ENCODE results near the gene DNAJC5. TPM values are rescaled to one million over a fixed set of nuclear protein-coding genes. Genes with fewer than 3 reads are reported as not detected.
A peak's percentile ranks its signal among the peaks of the same experiment; 100 is the strongest.

Gene DNAJC5
- total RNA-seq, 4 donors from 2014 or later, result 41.3 to 137 (median 113) TPM

DNA sequence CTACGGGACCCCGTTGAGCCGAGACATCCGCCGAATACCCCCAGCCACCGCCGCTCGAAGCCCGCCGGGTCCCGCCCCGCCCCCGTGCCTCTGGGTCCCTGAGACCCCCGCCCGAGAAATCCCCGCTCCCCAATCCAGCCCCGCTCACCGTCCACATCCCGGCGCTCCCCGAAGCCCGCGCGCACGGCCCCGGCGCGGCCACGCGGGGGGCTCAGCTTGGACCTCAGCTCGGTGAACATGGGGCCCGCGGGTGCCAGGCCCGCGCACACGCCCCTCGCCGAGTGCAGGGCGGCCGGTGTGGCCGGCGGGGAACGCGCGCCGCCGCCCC, 84.3 kb downstream of the DNAJC5 start:
- DNase-seq, result no peak
- no peaks in the 10 kb centered on the region for H3K9me3 ChIP-seq
- TF ChIP-seq, protein P1, sequence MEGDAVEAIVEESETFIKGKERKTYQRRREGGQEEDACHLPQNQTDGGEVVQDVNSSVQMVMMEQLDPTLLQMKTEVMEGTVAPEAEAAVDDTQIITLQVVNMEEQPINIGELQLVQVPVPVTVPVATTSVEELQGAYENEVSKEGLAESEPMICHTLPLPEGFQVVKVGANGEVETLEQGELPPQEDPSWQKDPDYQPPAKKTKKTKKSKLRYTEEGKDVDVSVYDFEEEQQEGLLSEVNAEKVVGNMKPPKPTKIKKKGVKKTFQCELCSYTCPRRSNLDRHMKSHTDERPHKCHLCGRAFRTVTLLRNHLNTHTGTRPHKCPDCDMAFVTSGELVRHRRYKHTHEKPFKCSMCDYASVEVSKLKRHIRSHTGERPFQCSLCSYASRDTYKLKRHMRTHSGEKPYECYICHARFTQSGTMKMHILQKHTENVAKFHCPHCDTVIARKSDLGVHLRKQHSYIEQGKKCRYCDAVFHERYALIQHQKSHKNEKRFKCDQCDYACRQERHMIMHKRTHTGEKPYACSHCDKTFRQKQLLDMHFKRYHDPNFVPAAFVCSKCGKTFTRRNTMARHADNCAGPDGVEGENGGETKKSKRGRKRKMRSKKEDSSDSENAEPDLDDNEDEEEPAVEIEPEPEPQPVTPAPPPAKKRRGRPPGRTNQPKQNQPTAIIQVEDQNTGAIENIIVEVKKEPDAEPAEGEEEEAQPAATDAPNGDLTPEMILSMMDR (IDR thresholded peaks at IDR 0.05), result no peak
- no peak for TF ChIP-seq POLR2A (IDR thresholded peaks at IDR 0.05)

DNA sequence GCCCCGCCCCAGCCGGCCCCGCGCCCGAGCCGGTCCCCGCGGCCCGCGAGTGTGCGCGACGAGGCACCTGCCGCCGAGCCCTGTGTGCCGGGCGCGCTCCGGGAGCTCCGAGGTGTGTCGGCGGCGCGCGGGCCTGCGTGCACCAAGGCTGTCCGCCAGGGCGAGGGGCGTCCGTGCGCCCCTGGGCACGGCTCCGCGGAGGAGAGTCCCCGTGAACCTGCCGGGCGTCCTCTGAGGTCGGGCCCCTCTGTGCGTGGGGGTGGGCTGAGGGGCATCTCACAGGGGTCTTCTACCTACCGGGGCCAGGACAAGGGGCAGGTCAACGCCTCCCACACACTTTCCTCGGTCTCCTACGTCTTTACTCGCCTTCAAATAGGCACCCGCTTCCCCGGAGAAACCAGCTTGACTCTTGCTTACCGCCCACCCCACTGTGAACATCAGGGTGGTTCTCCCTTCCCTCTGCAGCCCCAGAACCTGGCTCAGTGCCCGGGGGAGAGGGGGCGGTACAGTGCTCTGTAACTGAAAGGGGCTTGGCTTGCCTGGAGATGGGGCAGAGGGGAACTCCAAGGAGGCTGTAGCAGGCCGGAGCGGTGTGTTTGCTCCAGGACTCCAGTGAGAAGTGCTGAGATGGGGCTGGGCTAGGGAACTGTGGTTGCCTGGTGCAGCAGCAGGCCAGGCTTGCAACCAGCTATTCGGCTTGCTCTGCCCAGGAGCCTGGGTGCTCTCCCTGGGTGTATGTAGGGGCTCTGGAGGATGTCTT, 84.8 kb downstream of the DNAJC5 start, which contains the start of gene SAMD10:
SAMD10 (minus strand) TSS at position 86 of the 760 bp plus-strand sequence. CDS start 175 bp downstream, outside the sequence.
- Histone ChIP-seq H3K9me3 (no peaks in the 10 kb centered on the region), H3K27ac (peak within 1 kb of the TSS; percentile 80 to 91 (median 90)), H3K27me3 (no peaks in the 10 kb centered on the region)

More for the DNA sequence above, 84.3 kb downstream of the DNAJC5 start:
- Histone ChIP-seq H3K4me3 (peak overlapping the region; percentile 59 to 92 (median 84)), H3K27ac (peak overlapping the region; percentile 73 to 91 (median 82)), H3K4me1 (peaks cover 2 to 44% (median 23%) of the 10 kb centered on the region in 4 donors), H3K36me3 (peaks cover 0 to 14% (median 0%) of the 10 kb centered on the region in 3 donors), H3K27me3 (no peaks in the 10 kb centered on the region)

DNA sequence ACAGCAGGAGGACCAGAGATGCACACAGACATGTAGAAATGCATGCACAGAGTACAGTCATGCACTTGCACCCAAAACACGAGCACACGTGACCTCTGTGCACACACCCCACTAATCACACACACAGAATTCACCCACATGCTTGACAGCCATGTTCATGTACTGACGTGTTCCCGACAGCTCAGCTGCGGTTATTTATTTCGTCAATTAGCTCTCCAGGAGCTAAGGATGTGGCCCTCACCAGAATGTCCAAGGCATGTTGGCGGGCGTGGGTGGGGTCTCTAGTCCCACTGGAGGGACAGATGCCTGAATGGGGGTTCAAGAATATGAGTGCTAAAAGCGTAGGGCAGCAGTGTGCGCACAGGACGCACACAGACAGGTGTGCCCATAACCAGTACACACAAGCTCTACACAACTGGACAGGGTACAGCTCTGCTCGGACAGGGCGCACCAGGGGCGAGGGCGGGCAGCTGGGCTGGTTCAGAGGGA, 85.4 kb downstream of the DNAJC5 start:
- H3K27ac ChIP-seq, result peak overlapping the region; percentile 80 to 91 (median 90)
- peak overlapping the region; percentile 79 to 92 (median 91) for H3K4me3 ChIP-seq
- TF ChIP-seq, protein P1 (IDR thresholded peaks at IDR 0.05), result no peak
- no peak for TF ChIP-seq POLR2A (IDR thresholded peaks at IDR 0.05)
- DNase-seq, result peak in 1 of 3 donors; percentile 26
- no peaks in the 10 kb centered on the region for H3K27me3 ChIP-seq
- peaks cover 0 to 26% (median 0%) of the 10 kb centered on the region in 3 donors for H3K36me3 ChIP-seq
- no peaks in the 10 kb centered on the region for H3K9me3 ChIP-seq
- H3K4me1 ChIP-seq, result peaks cover 2 to 44% (median 23%) of the 10 kb centered on the region in 4 donors

More for the DNA sequence above, 84.8 kb downstream of the DNAJC5 start, which contains the start of gene SAMD10:
- DNase-seq, result peak; percentile 69 to 78 (median 73)
- Histone ChIP-seq H3K36me3 (peaks cover 0 to 20% (median 0%) of the 10 kb centered on the region in 3 donors), H3K4me1 (peaks cover 2 to 44% (median 23%) of the 10 kb centered on the region in 4 donors), H3K4me3 (peak within 1 kb of the TSS; percentile 79 to 92 (median 91))
- TF ChIP-seq, protein P1 (IDR thresholded peaks at IDR 0.05), result peak in 4 of 6 experiments; percentile 36 to 51 (median 43)
- peak in 1 of 2 donors; percentile 10 for TF ChIP-seq POLR2A (IDR thresholded peaks at IDR 0.05)

DNA sequence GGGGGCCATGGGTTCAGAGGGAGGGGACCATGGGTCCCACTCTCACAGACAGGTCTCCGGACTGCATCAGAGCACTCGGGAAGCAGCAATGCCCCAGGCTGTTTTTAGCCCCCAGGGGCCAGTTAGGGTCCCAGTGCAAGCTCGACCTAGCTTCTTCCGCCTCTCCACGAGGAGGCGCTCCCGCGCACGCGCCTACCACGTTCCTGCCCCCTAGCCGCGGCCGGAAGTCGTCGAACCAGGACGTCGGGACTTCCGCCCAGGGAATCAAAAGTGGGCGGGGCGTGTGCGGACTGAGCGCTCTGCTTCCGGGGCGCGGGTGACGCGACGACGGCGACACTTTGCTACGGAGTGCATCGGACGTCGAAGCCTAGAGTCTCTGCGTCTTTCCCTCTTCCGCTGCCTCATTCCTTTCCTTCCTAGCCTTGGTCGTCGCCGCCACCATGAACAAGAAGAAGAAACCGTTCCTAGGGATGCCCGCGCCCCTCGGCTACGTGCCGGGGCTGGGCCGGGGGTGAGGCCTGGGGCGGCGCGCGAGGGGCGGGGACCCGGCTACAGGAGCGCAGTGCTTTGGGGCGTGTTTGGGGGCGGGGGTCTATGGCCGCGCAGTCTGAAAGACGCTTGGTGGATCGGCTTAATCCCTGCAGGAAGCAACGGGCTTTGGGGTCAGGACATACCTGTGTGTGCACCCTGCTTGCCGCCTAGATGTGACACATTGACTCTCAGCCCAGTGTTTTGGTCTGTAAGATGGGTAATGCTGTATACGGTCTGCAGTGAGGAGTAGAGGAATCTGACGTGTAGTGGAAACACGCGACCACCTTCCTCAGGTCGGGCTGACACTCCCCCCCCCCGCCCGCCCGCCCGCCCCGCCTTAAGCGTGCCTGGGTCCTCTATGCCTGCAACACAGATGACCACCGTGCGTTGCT, 86.1 kb downstream of the DNAJC5 start, which contains the start of gene PRPF6:
PRPF6 (plus strand) TSS at position 327 of the 923 bp plus-strand sequence; CDS start at position 441, 114 bp downstream.
- H3K4me1 ChIP-seq, result peaks cover 2 to 44% (median 23%) of the 10 kb centered on the region in 4 donors
- H3K4me3 ChIP-seq, result peak within 1 kb of the TSS; percentile 79 to 92 (median 91)

More for the DNA sequence above, 86.1 kb downstream of the DNAJC5 start, which contains the start of gene PRPF6:
- H3K9me3 ChIP-seq, result no peaks in the 10 kb centered on the region
- DNase-seq, result peak; percentile 93 to 97 (median 96)
- H3K27me3 ChIP-seq, result no peaks in the 10 kb centered on the region
- peak; percentile 70 to 74 for TF ChIP-seq POLR2A (IDR thresholded peaks at IDR 0.05)
- TF ChIP-seq, protein P1 (IDR thresholded peaks at IDR 0.05), result peak; percentile 50 to 89 (median 80)
- H3K27ac ChIP-seq, result peak within 1 kb of the TSS; percentile 80 to 91 (median 90)
- peaks cover 0 to 33% (median 0%) of the 10 kb centered on the region in 3 donors for H3K36me3 ChIP-seq
